ENCODE results near the gene GNL3L. TPM values are rescaled to one million over a fixed set of nuclear protein-coding genes. Genes with fewer than 3 reads are reported as not detected.
"Not testable (repeated sequence)": the region's sequence is repeated elsewhere in the genome, so short reads cannot be mapped to it uniquely, and the experiment has no call there.

The GNL3L gene
- 16.0 TPM for polyA plus RNA-seq (2012; ENCODE audit: insufficient read depth, insufficient read length, low read depth)

- H3K4me1 ChIP-seq = no peaks in the 10 kb centered on the region
- DNase-seq = peak; percentile 88
- H3K36me3 ChIP-seq = peaks cover 6% of the 10 kb centered on the region
- no peak for TF ChIP-seq CTCF (IDR thresholded peaks at IDR 0.05; ENCODE audit: low read depth, low read length)
- H3K4me3 ChIP-seq (ENCODE audit: low read depth, low read length) = peak within 1 kb of the TSS; percentile 95
- H3K27me3 ChIP-seq = no peaks in the 10 kb centered on the region
- no peaks in the 10 kb centered on the region for H3K9me3 ChIP-seq
Observed at GRCh38 chrX:54529552-54530356, at the start of gene GNL3L. GNL3L (plus strand) TSS chrX:54530219; CDS start chrX:54532567, 2,348 bp downstream.

- Histone ChIP-seq H3K4me1 (peaks cover 6% of the 10 kb centered on the region), H3K27me3 (no peaks in the 10 kb centered on the region), H3K9me3 (no peaks in the 10 kb centered on the region), H3K36me3 (no peaks in the 10 kb centered on the region), H3K4me3 (ENCODE audit: low read depth, low read length) (no peak overlapping the region)
- DNase-seq = peak; percentile 12
- no peak for TF ChIP-seq CTCF (IDR thresholded peaks at IDR 0.05; ENCODE audit: low read depth, low read length)
Observed at GRCh38 chrX:54482839-54483593, 47.0 kb upstream of the GNL3L start.

- Histone ChIP-seq H3K27me3 (no peaks in the 10 kb centered on the region), H3K9me3 (no peaks in the 10 kb centered on the region), H3K4me1 (peaks cover 6% of the 10 kb centered on the region), H3K36me3 (no peaks in the 10 kb centered on the region), H3K4me3 (ENCODE audit: low read depth, low read length) (no peak overlapping the region)
- DNase-seq = no peak
- TF ChIP-seq CTCF (IDR thresholded peaks at IDR 0.05; ENCODE audit: low read depth, low read length) = no peak
Observed at GRCh38 chrX:54483946-54484345, 46.1 kb upstream of the GNL3L start.

- H3K9me3 ChIP-seq = no peaks in the 10 kb centered on the region
- no peak for TF ChIP-seq CTCF (IDR thresholded peaks at IDR 0.05; ENCODE audit: low read depth, low read length)
- H3K27me3 ChIP-seq = no peaks in the 10 kb centered on the region
- H3K4me1 ChIP-seq = peaks cover 6% of the 10 kb centered on the region
- no peaks in the 10 kb centered on the region for H3K36me3 ChIP-seq
- peak; percentile 25 for DNase-seq
- H3K4me3 ChIP-seq (ENCODE audit: low read depth, low read length) = no peak overlapping the region
Observed at GRCh38 chrX:54484666-54485065, 45.4 kb upstream of the GNL3L start.

- not testable (repeated sequence) for H3K4me1 ChIP-seq; H3K27me3 ChIP-seq; H3K9me3 ChIP-seq; H3K4me3 ChIP-seq (ENCODE audit: low read depth, low read length); DNase-seq; H3K36me3 ChIP-seq
Observed at GRCh38 chrX:54489819-54490218, 40.2 kb upstream of the GNL3L start.

GRCh38 chrX:54492340-54492739 is 37.7 kb upstream of the GNL3L start:
- no peaks in the 10 kb centered on the region for H3K27me3 ChIP-seq
- H3K36me3 ChIP-seq = no peaks in the 10 kb centered on the region
- no peaks in the 10 kb centered on the region for H3K9me3 ChIP-seq
- H3K4me3 ChIP-seq (ENCODE audit: low read depth, low read length) = no peak overlapping the region
- no peak for DNase-seq
- H3K4me1 ChIP-seq = no peaks in the 10 kb centered on the region
- TF ChIP-seq CTCF (IDR thresholded peaks at IDR 0.05; ENCODE audit: low read depth, low read length) = no peak

All from BE2C (cell line).